OCI-LY3 (cell line): Measurements from ENCODE around the gene EHHADH.
"Not testable (repeated sequence)": the region's sequence is repeated elsewhere in the genome, so short reads cannot be mapped to it uniquely, and the experiment has no call there.

ENCODE experiments used
- H2AFZ ChIP-seq: fragments of 200-600, 300-600 bp; shearing (Covaris generic); 2 replicates; pipeline ENCODE4 v1.6.0; 2014; ENCODE audit warnings: antibody characterized with exemption, low read depth, low read length
- H3K27ac ChIP-seq: fragments of 200-600, 300-600 bp; sonication (generic); 2 replicates; pipeline ENCODE4 v1.5.1; 2014; ENCODE audit warnings: mild to moderate bottlenecking, low read length, moderate library complexity, mixed read lengths
- H3K27me3 ChIP-seq: fragments of 200-600, 300-600 bp; sonication (generic); 2 replicates; pipeline ENCODE4 v1.6.1; 2014; ENCODE audit warnings: low read depth, low read length, mixed read lengths
- H3K36me3 ChIP-seq: fragments of 200-600, 300-600 bp; sonication (generic); replicated peaks from 2 replicates; pipeline ENCODE3; 2014; ENCODE audit warnings: low read depth, low read length, mixed read lengths
- H3K4me1 ChIP-seq: fragments of 300-600, 200-600 bp; sonication (generic); 2 replicates; pipeline ENCODE4 v1.6.1; 2014; ENCODE audit warnings: low read length, mixed read lengths
- H3K4me2 ChIP-seq: fragments of 200-600, 300-600 bp; sonication (generic); 2 replicates; pipeline ENCODE4 v1.6.1; 2014; ENCODE audit warnings: low read length, mixed read lengths
- H3K4me3 ChIP-seq: fragments of 300-600, 200-600 bp; sonication (generic); 2 replicates; pipeline ENCODE4 v1.5.1; 2014; ENCODE audit warnings: antibody characterized with exemption, mild to moderate bottlenecking, low read length, moderate library complexity
- H3K79me2 ChIP-seq: fragments of 300-600, 200-600 bp; shearing (Covaris generic); 2 replicates; pipeline ENCODE4 v1.6.1; 2014; ENCODE audit warnings: mild to moderate bottlenecking, low read length, mixed read lengths
- H3K9ac ChIP-seq: fragments of 300-600, 200-600 bp; shearing (Covaris generic); 2 replicates; pipeline ENCODE4 v1.6.0; 2014; ENCODE audit warnings: mild to moderate bottlenecking, low read length, moderate library complexity
- H3K9me3 ChIP-seq: fragments of 200-600, 300-600 bp; shearing (Covaris generic); 2 replicates; pipeline ENCODE4 v1.6.1; 2014; ENCODE audit warnings: low read length, mixed read lengths; ENCODE audit not compliant: insufficient read depth
- H4K20me1 ChIP-seq: fragments of 200-600, 300-600 bp; sonication (generic); 2 replicates; pipeline ENCODE4 v1.6.1; 2016; ENCODE audit warnings: low read length, mixed read lengths; ENCODE audit not compliant: insufficient read depth
- CTCF ChIP-seq: fragments of 200-600, 300-600 bp; sonication (generic); IDR thresholded peaks from 2 replicates; pipeline ENCODE4 v1.5.1; 2014; ENCODE audit warnings: antibody characterized with exemption, low read length, low read depth
- EZH2phosphoT487 ChIP-seq: fragments of 200-600 bp; shearing (Covaris generic); IDR thresholded peaks from 2 replicates; pipeline ENCODE4 v1.6.1; 2018; ENCODE audit warnings: antibody characterized with exemption, mixed run types, low read depth

The EHHADH gene

GRCh38 chr3:185263423-185263822 lies 9.6 kb upstream of the EHHADH start:
- H3K4me3 ChIP-seq, result no peak overlapping the region
- H3K9me3 ChIP-seq, result no peaks in the 10 kb centered on the region
- H2AFZ ChIP-seq, result no peak overlapping the region
- H4K20me1 ChIP-seq, result no peaks in the 10 kb centered on the region
- H3K79me2 ChIP-seq, result no peaks in the 10 kb centered on the region
- H3K9ac ChIP-seq, result no peak overlapping the region
- no peak overlapping the region for H3K27ac ChIP-seq
- H3K4me1 ChIP-seq, result peaks cover 3% of the 10 kb centered on the region; the same call in 1 of the 2 replicates
- TF ChIP-seq CTCF (no peak), EZH2phosphoT487 (no peak)
- H3K4me2 ChIP-seq, result no peak overlapping the region
- H3K36me3 ChIP-seq, result no peaks in the 10 kb centered on the region
- H3K27me3 ChIP-seq, result no peaks in the 10 kb centered on the region

GRCh38 chr3:185257334-185257733 lies 3.5 kb upstream of the EHHADH start:
- no peaks in the 10 kb centered on the region for H3K79me2 ChIP-seq
- no peak overlapping the region for H3K27ac ChIP-seq
- no peak overlapping the region for H2AFZ ChIP-seq
- H3K4me2 ChIP-seq, result no peak overlapping the region
- H3K27me3 ChIP-seq, result no peaks in the 10 kb centered on the region
- H3K4me3 ChIP-seq, result no peak overlapping the region
- TF ChIP-seq EZH2phosphoT487 (no peak), CTCF (no peak)
- H3K36me3 ChIP-seq, result no peaks in the 10 kb centered on the region
- H4K20me1 ChIP-seq, result no peaks in the 10 kb centered on the region
- no peak overlapping the region for H3K9ac ChIP-seq
- peaks cover 3% of the 10 kb centered on the region; the same call in 1 of the 2 replicates for H3K4me1 ChIP-seq
- no peaks in the 10 kb centered on the region for H3K9me3 ChIP-seq

- Histone ChIP-seq H3K4me1 (no peaks in the 10 kb centered on the region), H4K20me1 (no peaks in the 10 kb centered on the region), H3K36me3 (no peaks in the 10 kb centered on the region), H3K27ac (no peak overlapping the region), H3K4me2 (no peak overlapping the region), H3K9me3 (no peaks in the 10 kb centered on the region), H3K79me2 (no peaks in the 10 kb centered on the region), H3K9ac (no peak overlapping the region), H3K27me3 (no peaks in the 10 kb centered on the region), H2AFZ (no peak overlapping the region), H3K4me3 (no peak overlapping the region)
- TF ChIP-seq EZH2phosphoT487, result no peak
- no peak for TF ChIP-seq CTCF
These were observed 950 bp upstream of the EHHADH start for GRCh38 chr3:185254799-185255198.

- not testable (repeated sequence) for H3K9me3 ChIP-seq, H3K79me2 ChIP-seq, H2AFZ ChIP-seq, H3K4me1 ChIP-seq, H3K36me3 ChIP-seq, H3K27ac ChIP-seq, H3K4me3 ChIP-seq, H3K9ac ChIP-seq, H4K20me1 ChIP-seq, H3K27me3 ChIP-seq, H3K4me2 ChIP-seq
These were observed 716 bp downstream of the EHHADH start for GRCh38 chr3:185253133-185253532.

GRCh38 chr3:185251272-185251671 lies 2.6 kb downstream of the EHHADH start:
- Histone ChIP-seq H2AFZ (no peak overlapping the region), H3K9me3 (no peaks in the 10 kb centered on the region), H3K79me2 (no peaks in the 10 kb centered on the region), H3K27ac (no peak overlapping the region), H3K4me1 (no peaks in the 10 kb centered on the region), H3K36me3 (no peaks in the 10 kb centered on the region), H3K27me3 (no peaks in the 10 kb centered on the region), H3K9ac (no peak overlapping the region), H3K4me3 (no peak overlapping the region), H3K4me2 (no peak overlapping the region), H4K20me1 (no peaks in the 10 kb centered on the region)
- TF ChIP-seq EZH2phosphoT487 (no peak), CTCF (no peak)
